ENCODE data around the gene CACNA1F.

DNA sequence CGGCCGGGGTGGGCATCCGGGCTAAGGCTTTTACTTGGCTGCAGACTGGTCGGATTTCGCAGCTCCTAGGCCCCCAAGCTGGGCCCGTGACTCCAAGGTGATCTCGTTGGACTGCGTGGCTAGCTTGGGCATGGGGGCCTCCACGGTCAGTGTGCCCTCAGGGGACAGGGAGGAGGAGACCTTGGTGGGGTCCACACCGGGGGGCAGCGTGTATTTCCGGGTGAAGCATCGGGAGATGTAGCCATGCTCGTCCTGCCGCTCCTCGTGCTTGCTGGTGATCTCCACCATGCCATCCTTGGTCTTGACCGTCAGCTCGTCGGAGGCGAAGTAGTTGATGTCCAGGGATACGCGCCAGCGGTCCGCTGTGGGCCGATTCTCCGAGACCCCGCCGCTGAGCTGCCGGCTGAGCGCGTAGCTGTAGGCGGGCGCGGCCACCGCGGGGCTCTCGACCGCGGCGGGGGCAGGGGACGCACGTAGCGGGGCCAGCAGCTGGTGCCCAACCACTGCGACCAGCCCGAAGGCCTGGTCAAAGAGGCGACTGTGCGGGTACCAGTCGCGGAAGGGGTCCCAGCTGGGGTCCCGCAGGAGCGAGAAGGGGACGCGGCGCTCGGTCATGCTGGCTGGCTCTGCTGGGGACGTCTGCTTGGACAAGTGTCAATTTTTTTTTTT lies 881 bp upstream of the CACNA1F start:
- no peak for TF ChIP-seq POLR2A (IDR thresholded peaks at IDR 0.05)
- TF ChIP-seq, protein P1, sequence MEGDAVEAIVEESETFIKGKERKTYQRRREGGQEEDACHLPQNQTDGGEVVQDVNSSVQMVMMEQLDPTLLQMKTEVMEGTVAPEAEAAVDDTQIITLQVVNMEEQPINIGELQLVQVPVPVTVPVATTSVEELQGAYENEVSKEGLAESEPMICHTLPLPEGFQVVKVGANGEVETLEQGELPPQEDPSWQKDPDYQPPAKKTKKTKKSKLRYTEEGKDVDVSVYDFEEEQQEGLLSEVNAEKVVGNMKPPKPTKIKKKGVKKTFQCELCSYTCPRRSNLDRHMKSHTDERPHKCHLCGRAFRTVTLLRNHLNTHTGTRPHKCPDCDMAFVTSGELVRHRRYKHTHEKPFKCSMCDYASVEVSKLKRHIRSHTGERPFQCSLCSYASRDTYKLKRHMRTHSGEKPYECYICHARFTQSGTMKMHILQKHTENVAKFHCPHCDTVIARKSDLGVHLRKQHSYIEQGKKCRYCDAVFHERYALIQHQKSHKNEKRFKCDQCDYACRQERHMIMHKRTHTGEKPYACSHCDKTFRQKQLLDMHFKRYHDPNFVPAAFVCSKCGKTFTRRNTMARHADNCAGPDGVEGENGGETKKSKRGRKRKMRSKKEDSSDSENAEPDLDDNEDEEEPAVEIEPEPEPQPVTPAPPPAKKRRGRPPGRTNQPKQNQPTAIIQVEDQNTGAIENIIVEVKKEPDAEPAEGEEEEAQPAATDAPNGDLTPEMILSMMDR (IDR thresholded peaks at IDR 0.05): no peak
- TF ChIP-seq POLR2AphosphoS5 (IDR thresholded peaks at IDR 0.05; ENCODE audit: insufficient read depth in 1 of 2, low read depth in 1 of 2): no peak
